Uterus (tissue), 2 donors: ENCODE data around the gene ARID3C.

Source experiments
- POLR2A ChIP-seq, 2 donors: fragments of 450-650 bp; IDR thresholded peaks; one replicate each; pipeline ENCODE4 v1.6.1; 2016; ENCODE audit warnings: antibody characterized with exemption in 2 of 2, mild to moderate bottlenecking in 1 of 2, moderate library complexity in 1 of 2
- TF ChIP-seq, protein P1 (sequence below), 4 experiments: fragments of 200-600 bp in 2 of 4; fragments of 450-650 bp in 2 of 4; sonication (generic) in 2 of 4; IDR thresholded peaks; one replicate each; pipeline ENCODE4 v1.5.1; 2016 to 2019; ENCODE audit warnings: antibody characterized with exemption in 4 of 4, mild to moderate bottlenecking in 2 of 4, moderate library complexity in 1 of 4

DNA sequence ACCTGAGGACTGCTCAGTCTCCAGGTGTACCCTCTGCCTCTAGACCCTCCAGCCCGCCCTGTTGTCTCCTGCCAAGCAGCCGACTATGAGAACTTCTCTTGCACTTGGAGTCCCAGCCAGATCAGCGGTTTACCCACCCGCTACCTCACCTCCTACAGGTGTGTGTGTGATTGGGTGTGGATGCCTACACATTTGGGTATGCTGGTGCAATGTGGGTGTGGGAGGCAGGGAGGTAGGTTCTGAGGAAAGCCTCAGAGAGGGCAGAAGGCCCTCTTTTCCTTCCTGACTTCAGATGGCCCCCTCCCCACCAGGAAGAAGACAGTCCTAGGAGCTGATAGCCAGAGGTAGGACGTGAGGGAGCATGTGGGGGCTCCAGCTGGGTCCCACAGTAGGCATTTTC lies 28.1 kb upstream of the ARID3C start:
- TF ChIP-seq, protein P1, sequence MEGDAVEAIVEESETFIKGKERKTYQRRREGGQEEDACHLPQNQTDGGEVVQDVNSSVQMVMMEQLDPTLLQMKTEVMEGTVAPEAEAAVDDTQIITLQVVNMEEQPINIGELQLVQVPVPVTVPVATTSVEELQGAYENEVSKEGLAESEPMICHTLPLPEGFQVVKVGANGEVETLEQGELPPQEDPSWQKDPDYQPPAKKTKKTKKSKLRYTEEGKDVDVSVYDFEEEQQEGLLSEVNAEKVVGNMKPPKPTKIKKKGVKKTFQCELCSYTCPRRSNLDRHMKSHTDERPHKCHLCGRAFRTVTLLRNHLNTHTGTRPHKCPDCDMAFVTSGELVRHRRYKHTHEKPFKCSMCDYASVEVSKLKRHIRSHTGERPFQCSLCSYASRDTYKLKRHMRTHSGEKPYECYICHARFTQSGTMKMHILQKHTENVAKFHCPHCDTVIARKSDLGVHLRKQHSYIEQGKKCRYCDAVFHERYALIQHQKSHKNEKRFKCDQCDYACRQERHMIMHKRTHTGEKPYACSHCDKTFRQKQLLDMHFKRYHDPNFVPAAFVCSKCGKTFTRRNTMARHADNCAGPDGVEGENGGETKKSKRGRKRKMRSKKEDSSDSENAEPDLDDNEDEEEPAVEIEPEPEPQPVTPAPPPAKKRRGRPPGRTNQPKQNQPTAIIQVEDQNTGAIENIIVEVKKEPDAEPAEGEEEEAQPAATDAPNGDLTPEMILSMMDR (IDR thresholded peaks at IDR 0.05), result no peak
- no peak for TF ChIP-seq POLR2A (IDR thresholded peaks at IDR 0.05)
